ENCODE data around the gene FNTB. TPM values are rescaled to one million over a fixed set of nuclear protein-coding genes. Genes with fewer than 3 reads are reported as not detected.

FNTB gene
- total RNA-seq, 1 experiment from 2014 or later: 26.7 TPM

DNA sequence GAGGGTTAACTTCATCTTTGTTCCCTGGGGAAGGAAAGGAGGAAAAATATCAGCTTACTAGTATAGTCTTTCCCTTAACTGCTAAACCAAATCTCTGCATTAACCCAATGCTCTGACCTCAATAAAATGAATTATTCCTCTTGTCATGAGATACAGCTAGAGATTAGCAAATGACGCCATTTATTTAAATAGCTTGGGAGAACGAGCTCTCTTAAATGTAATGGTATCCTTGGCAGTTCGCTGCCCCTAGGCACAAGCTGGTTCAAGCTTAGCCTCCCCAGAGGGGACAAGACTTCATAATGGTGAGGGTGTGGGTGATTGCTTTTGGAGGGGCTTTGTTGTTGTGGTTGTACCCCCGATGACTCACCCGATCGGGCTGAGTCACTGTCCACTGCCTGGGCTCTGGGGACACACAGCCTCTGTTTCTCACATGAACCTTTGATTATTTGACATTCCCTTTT lies 19.6 kb downstream of the FNTB start (continued):
- TF ChIP-seq RAD21 (IDR thresholded peaks at IDR 0.05; ENCODE audit: low read depth) (no peak), CBX3 (IDR thresholded peaks at IDR 0.05; ENCODE audit: low read depth) (no peak), POLR2A (IDR thresholded peaks at IDR 0.05; ENCODE audit: borderline replicate concordance, extremely low read depth, insufficient read depth, insufficient read length) (no peak), ZFX (IDR thresholded peaks at IDR 0.05) (no peak)
- TF ChIP-seq, protein P1, sequence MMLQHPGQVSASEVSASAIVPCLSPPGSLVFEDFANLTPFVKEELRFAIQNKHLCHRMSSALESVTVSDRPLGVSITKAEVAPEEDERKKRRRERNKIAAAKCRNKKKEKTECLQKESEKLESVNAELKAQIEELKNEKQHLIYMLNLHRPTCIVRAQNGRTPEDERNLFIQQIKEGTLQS (IDR thresholded peaks at IDR 0.05): no peak
- TF ChIP-seq, protein P2, sequence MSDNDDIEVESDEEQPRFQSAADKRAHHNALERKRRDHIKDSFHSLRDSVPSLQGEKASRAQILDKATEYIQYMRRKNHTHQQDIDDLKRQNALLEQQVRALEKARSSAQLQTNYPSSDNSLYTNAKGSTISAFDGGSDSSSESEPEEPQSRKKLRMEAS (IDR thresholded peaks at IDR 0.05): no peak

DNA sequence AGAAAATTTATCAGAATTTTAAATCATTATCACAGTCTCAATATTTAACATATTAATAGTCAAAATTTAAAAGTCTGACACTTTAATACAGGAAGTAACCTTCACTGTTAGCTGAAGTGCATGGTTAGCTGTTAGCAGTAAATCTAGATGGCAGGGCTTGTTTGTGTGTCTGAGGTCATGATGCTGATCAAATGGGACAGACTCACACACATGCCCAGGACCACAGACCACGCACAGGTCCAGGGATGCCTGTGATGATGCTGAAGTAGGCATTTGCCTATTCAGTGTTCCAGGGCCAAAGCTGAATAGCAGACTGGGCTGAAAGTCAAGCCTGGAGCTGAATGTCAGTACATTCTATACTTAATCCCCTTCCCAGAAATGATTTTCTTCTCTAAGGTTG lies 20.5 kb downstream of the FNTB start:
- H3K9me2 ChIP-seq (ENCODE audit: insufficient read depth): no peaks in the 10 kb centered on the region
- no peak overlapping the region for H2AFZ ChIP-seq (ENCODE audit: low read depth, low read length, poor library complexity, severe bottlenecking)
- BruUV-seq (replicated peaks): no TSS peak
- ATAC-seq (no peak), DNase-seq (ENCODE audit: low read depth, low spot score) (no peak)
- POLR2A ChIA-PET: no interaction called here
- no peak overlapping the region for H3K27ac ChIP-seq (ENCODE audit: low read depth, low read length)
- RAD21 ChIA-PET (ENCODE audit: low non-redundant PET in 1 of 2, low total read pairs in 2 of 2, uncharacterized antibody in 2 of 2, unreplicated experiment in 2 of 2): no interaction called here
- no peaks in the 10 kb centered on the region for H3K9me3 ChIP-seq (ENCODE audit: control insufficient read depth in 1 of 2, insufficient read depth in 1 of 2, low read depth in 1 of 2, low read length in 2 of 2)
- H3K9ac ChIP-seq (ENCODE audit: low read length): no peak overlapping the region
- no peaks in the 10 kb centered on the region for H3K27me3 ChIP-seq (ENCODE audit: insufficient read depth, low read length)
- H3K4me3 ChIP-seq (replicated peaks in 1 of 2; ENCODE audit: low read depth in 1 of 2, low read length in 2 of 2): no peak overlapping the region
- H3K36me3 ChIP-seq (ENCODE audit: control insufficient read depth in 1 of 2, insufficient read depth in 2 of 2, low read length in 2 of 2): peaks cover 3% of the 10 kb centered on the region in 2 experiments; a peak in 2 of 4 replicates
- H4K20me1 ChIP-seq (ENCODE audit: insufficient read depth): no peaks in the 10 kb centered on the region
- no peak for TF ChIP-seq ELF1 (IDR thresholded peaks at IDR 0.05; ENCODE audit: borderline replicate concordance, low read depth)
- TF ChIP-seq, protein P3, sequence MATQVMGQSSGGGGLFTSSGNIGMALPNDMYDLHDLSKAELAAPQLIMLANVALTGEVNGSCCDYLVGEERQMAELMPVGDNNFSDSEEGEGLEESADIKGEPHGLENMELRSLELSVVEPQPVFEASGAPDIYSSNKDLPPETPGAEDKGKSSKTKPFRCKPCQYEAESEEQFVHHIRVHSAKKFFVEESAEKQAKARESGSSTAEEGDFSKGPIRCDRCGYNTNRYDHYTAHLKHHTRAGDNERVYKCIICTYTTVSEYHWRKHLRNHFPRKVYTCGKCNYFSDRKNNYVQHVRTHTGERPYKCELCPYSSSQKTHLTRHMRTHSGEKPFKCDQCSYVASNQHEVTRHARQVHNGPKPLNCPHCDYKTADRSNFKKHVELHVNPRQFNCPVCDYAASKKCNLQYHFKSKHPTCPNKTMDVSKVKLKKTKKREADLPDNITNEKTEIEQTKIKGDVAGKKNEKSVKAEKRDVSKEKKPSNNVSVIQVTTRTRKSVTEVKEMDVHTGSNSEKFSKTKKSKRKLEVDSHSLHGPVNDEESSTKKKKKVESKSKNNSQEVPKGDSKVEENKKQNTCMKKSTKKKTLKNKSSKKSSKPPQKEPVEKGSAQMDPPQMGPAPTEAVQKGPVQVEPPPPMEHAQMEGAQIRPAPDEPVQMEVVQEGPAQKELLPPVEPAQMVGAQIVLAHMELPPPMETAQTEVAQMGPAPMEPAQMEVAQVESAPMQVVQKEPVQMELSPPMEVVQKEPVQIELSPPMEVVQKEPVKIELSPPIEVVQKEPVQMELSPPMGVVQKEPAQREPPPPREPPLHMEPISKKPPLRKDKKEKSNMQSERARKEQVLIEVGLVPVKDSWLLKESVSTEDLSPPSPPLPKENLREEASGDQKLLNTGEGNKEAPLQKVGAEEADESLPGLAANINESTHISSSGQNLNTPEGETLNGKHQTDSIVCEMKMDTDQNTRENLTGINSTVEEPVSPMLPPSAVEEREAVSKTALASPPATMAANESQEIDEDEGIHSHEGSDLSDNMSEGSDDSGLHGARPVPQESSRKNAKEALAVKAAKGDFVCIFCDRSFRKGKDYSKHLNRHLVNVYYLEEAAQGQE (IDR thresholded peaks at IDR 0.05; ENCODE audit: low read depth): no peak
- no peak for TF ChIP-seq SRF (IDR thresholded peaks at IDR 0.05; ENCODE audit: low read depth)
- TF ChIP-seq EZH2 (IDR thresholded peaks at IDR 0.05): no peak
- TF ChIP-seq JUND (IDR thresholded peaks at IDR 0.05): no peak
- H3K79me2 ChIP-seq (ENCODE audit: insufficient read depth, low read length): no peaks in the 10 kb centered on the region
- intact Hi-C loops (cut with micrococcal nuclease): no loop called here
- CTCF ChIA-PET: no interaction called here
- H3K4me1 ChIP-seq (ENCODE audit: control insufficient read depth in 1 of 2, insufficient read depth in 2 of 2, low read length in 2 of 2): peaks cover 0 to 7% of the 10 kb centered on the region in 2 experiments; a peak in 1 of 4 replicates
- no peak overlapping the region for H3K4me2 ChIP-seq (ENCODE audit: low read length)
